ENCODE data around the gene B3GLCT. TPM values are rescaled to one million over a fixed set of nuclear protein-coding genes. Genes with fewer than 3 reads are reported as not detected.

Gene B3GLCT
- total and polyA plus RNA-seq, 2 experiments from 2014 or later, result 14.9 to 18.3 TPM

GRCh38 chr13:31350560-31350959, 150.8 kb downstream of the B3GLCT start:
- no peaks in the 10 kb centered on the region for H3K79me2 ChIP-seq (ENCODE audit: insufficient read depth)
- in situ Hi-C loops (cut with MboI), result no loop called here
- no peak overlapping the region for H3K4me3 ChIP-seq
- TF ChIP-seq EZH2phosphoT487 (IDR thresholded peaks at IDR 0.05; ENCODE audit: insufficient read depth, low read depth) (no peak), EZH2 (IDR thresholded peaks at IDR 0.05; ENCODE audit: insufficient read depth, poor library complexity, severe bottlenecking) (no peak)
- H3K27ac ChIP-seq, result no peak overlapping the region
- H3K4me2 ChIP-seq (ENCODE audit: unreplicated experiment), result no peak overlapping the region
- no peaks in the 10 kb centered on the region for H3K36me3 ChIP-seq (ENCODE audit: low read depth)
- H3K9ac ChIP-seq, result no peak overlapping the region
- peak; percentile 23 for DNase-seq
- H3K9me3 ChIP-seq (ENCODE audit: low read depth), result no peaks in the 10 kb centered on the region
- peaks cover 16% of the 10 kb centered on the region for H3K4me1 ChIP-seq (ENCODE audit: insufficient read depth)
- H3F3A ChIP-seq (ENCODE audit: insufficient read depth), result 0 out of 2 replicates have a peak, but pooled peaks cover 7% of the 10 kb centered on the region
- 0 out of 2 replicates have a peak, but pooled peaks cover 3% of the 10 kb centered on the region for H3K9me2 ChIP-seq (ENCODE audit: insufficient read depth)
- H4K20me1 ChIP-seq (ENCODE audit: insufficient read depth), result no peaks in the 10 kb centered on the region
- no peak overlapping the region for H2AFZ ChIP-seq
- H3K27me3 ChIP-seq (replicated peaks; ENCODE audit: insufficient read depth), result peaks cover 31% of the 10 kb centered on the region
- 13 to 14% methylated on average over 5 of the region's 5 CpGs for WGBS, 2 experiments (ENCODE audit: low coverage in 1 of 2, low lambda C conversion rate in 2 of 2, missing lambda C conversion rate in 2 of 2)

- H2AFZ ChIP-seq, result no peak overlapping the region
- H3K36me3 ChIP-seq (ENCODE audit: low read depth), result no peaks in the 10 kb centered on the region
- H3K9ac ChIP-seq, result no peak overlapping the region
- whole genome bisulfite sequencing, 2 experiments (ENCODE audit: low coverage in 1 of 2, low lambda C conversion rate in 2 of 2, missing lambda C conversion rate in 2 of 2), result 62% methylated on average over 2 of the region's 2 CpGs
- H3F3A ChIP-seq (ENCODE audit: insufficient read depth), result 0 out of 2 replicates have a peak, but pooled peaks cover 7% of the 10 kb centered on the region
- no peak overlapping the region for H3K27ac ChIP-seq
- TF ChIP-seq EZH2phosphoT487 (IDR thresholded peaks at IDR 0.05; ENCODE audit: insufficient read depth, low read depth), result no peak
- TF ChIP-seq EZH2 (IDR thresholded peaks at IDR 0.05; ENCODE audit: insufficient read depth, poor library complexity, severe bottlenecking), result no peak
- in situ Hi-C loops (cut with MboI), result no loop called here
- H3K79me2 ChIP-seq (ENCODE audit: insufficient read depth), result no peaks in the 10 kb centered on the region
- DNase-seq, result peak; percentile 9
- no peak overlapping the region for H3K4me2 ChIP-seq (ENCODE audit: unreplicated experiment)
- H3K9me3 ChIP-seq (ENCODE audit: low read depth), result no peaks in the 10 kb centered on the region
- H3K4me1 ChIP-seq (ENCODE audit: insufficient read depth), result peaks cover 16% of the 10 kb centered on the region
- H3K9me2 ChIP-seq (ENCODE audit: insufficient read depth), result 0 out of 2 replicates have a peak, but pooled peaks cover 3% of the 10 kb centered on the region
- no peak overlapping the region for H3K4me3 ChIP-seq
- H3K27me3 ChIP-seq (replicated peaks; ENCODE audit: insufficient read depth), result peaks cover 31% of the 10 kb centered on the region
- H4K20me1 ChIP-seq (ENCODE audit: insufficient read depth), result no peaks in the 10 kb centered on the region
These were observed 151.6 kb downstream of the B3GLCT start for GRCh38 chr13:31351376-31351775.

GRCh38 chr13:31352467-31352866, 152.7 kb downstream of the B3GLCT start:
- DNase-seq, result peak; percentile 18
- in situ Hi-C loops (cut with MboI), result no loop called here
- H3K36me3 ChIP-seq (ENCODE audit: low read depth), result no peaks in the 10 kb centered on the region
- H4K20me1 ChIP-seq (ENCODE audit: insufficient read depth), result no peaks in the 10 kb centered on the region
- H3K9ac ChIP-seq, result no peak overlapping the region
- 0 out of 2 replicates have a peak, but pooled peaks cover 3% of the 10 kb centered on the region for H3K9me2 ChIP-seq (ENCODE audit: insufficient read depth)
- no peaks in the 10 kb centered on the region for H3K9me3 ChIP-seq (ENCODE audit: low read depth)
- H3K27me3 ChIP-seq (replicated peaks; ENCODE audit: insufficient read depth), result peaks cover 35% of the 10 kb centered on the region
- 10% methylated on average over 16 to 24 of the region's 24 CpGs for WGBS, 2 experiments (ENCODE audit: low coverage in 1 of 2, low lambda C conversion rate in 2 of 2, missing lambda C conversion rate in 2 of 2)
- no peaks in the 10 kb centered on the region for H3K79me2 ChIP-seq (ENCODE audit: insufficient read depth)
- no peak overlapping the region for H3K27ac ChIP-seq
- 0 out of 2 replicates have a peak, but pooled peaks cover 7% of the 10 kb centered on the region for H3F3A ChIP-seq (ENCODE audit: insufficient read depth)
- no peak overlapping the region; the same call in 1 of the 2 replicates for H3K4me3 ChIP-seq
- peak overlapping the region; percentile 53 for H2AFZ ChIP-seq
- H3K4me2 ChIP-seq (ENCODE audit: unreplicated experiment), result no peak overlapping the region
- H3K4me1 ChIP-seq (ENCODE audit: insufficient read depth), result peaks cover 16% of the 10 kb centered on the region
- no peak for TF ChIP-seq EZH2phosphoT487 (IDR thresholded peaks at IDR 0.05; ENCODE audit: insufficient read depth, low read depth)
- TF ChIP-seq EZH2 (IDR thresholded peaks at IDR 0.05; ENCODE audit: insufficient read depth, poor library complexity, severe bottlenecking), result no peak

GRCh38 chr13:31355001-31355400, 155.2 kb downstream of the B3GLCT start:
- 57 to 59% methylated on average over 1 of the region's 1 CpG for WGBS, 2 experiments (ENCODE audit: low coverage in 1 of 2, low lambda C conversion rate in 2 of 2, missing lambda C conversion rate in 2 of 2)
- peaks cover 39% of the 10 kb centered on the region for H3K27me3 ChIP-seq (replicated peaks; ENCODE audit: insufficient read depth)
- H3K36me3 ChIP-seq (ENCODE audit: low read depth), result no peaks in the 10 kb centered on the region
- in situ Hi-C loops (cut with MboI), result no loop called here
- H2AFZ ChIP-seq, result no peak overlapping the region
- no peak overlapping the region for H3K27ac ChIP-seq
- no peaks in the 10 kb centered on the region for H3K79me2 ChIP-seq (ENCODE audit: insufficient read depth)
- TF ChIP-seq EZH2 (IDR thresholded peaks at IDR 0.05; ENCODE audit: insufficient read depth, poor library complexity, severe bottlenecking) (no peak), EZH2phosphoT487 (IDR thresholded peaks at IDR 0.05; ENCODE audit: insufficient read depth, low read depth) (no peak)
- H3K4me2 ChIP-seq (ENCODE audit: unreplicated experiment), result no peak overlapping the region
- no peak for DNase-seq
- no peaks in the 10 kb centered on the region for H3K9me3 ChIP-seq (ENCODE audit: low read depth)
- H3K9me2 ChIP-seq (ENCODE audit: insufficient read depth), result no peaks in the 10 kb centered on the region
- H3K4me3 ChIP-seq, result no peak overlapping the region
- H4K20me1 ChIP-seq (ENCODE audit: insufficient read depth), result no peaks in the 10 kb centered on the region
- H3K9ac ChIP-seq, result no peak overlapping the region
- peaks cover 9% of the 10 kb centered on the region for H3K4me1 ChIP-seq (ENCODE audit: insufficient read depth)
- 0 out of 2 replicates have a peak, but pooled peaks cover 7% of the 10 kb centered on the region for H3F3A ChIP-seq (ENCODE audit: insufficient read depth)

All from GM23248 (cell line).